Calu3 (cell line): ENCODE measurements around the gene CCR6. TPM values are rescaled to one million over a fixed set of nuclear protein-coding genes. Genes with fewer than 3 reads are reported as not detected.

Experiments used
- BruUV-seq: library from RNA; stranded (reverse); fragments of 400-500 nt; replicated peaks from 2 replicates; lab custom pipeline; 2021; lab: Mats Ljungman, UMichigan
- CTCF ChIA-PET: fragments of 300-600 bp; sonication (Branson Sonifier 250); formaldehyde crosslinking; loops from one replicate; lab custom pipeline; 2022; ENCODE audit warnings: antibody characterized with exemption; lab: Charles Lee
- DNase-seq: peaks from one replicate; pipeline ENCODE4 v3.0.0; 2022
- H3K27ac Mint-ChIP-seq: one replicate; pipeline ENCODE4 v1.8.0; 2022; ENCODE audit warnings: mixed read lengths; ENCODE audit not compliant: unreplicated experiment
- H3K27me3 Mint-ChIP-seq: one replicate; pipeline ENCODE4 v1.8.0; 2022; ENCODE audit warnings: mixed read lengths; ENCODE audit not compliant: unreplicated experiment
- H3K36me3 Mint-ChIP-seq: one replicate; pipeline ENCODE4 v1.8.0; 2022; ENCODE audit warnings: mild to moderate bottlenecking, moderate library complexity, mixed read lengths; ENCODE audit not compliant: insufficient read depth, unreplicated experiment
- H3K4me1 Mint-ChIP-seq: one replicate; pipeline ENCODE4 v1.8.0; 2022; ENCODE audit warnings: mild to moderate bottlenecking, low read depth, mixed read lengths; ENCODE audit not compliant: unreplicated experiment
- H3K4me3 Mint-ChIP-seq: one replicate; pipeline ENCODE4 v1.8.0; 2022; ENCODE audit warnings: mild to moderate bottlenecking, low read depth, moderate library complexity, mixed read lengths; ENCODE audit not compliant: unreplicated experiment
- H3K9me3 Mint-ChIP-seq: one replicate; pipeline ENCODE4 v1.8.0; 2022; ENCODE audit warnings: low read depth, mixed read lengths; ENCODE audit not compliant: unreplicated experiment
- intact Hi-C: fragments of 100-400 bp; cut with micrococcal nuclease; formaldehyde crosslinking; loops from one replicate; pipeline ENCODE4 v1.10.0; 2022; ENCODE audit not compliant: unreplicated experiment
- total RNA-seq: library from RNA; stranded (reverse); gene quantifications from 2 replicates; pipeline ENCODE4 v1.2.3, GENCODE V29; 2022
- TF ChIP-seq, protein P1 (sequence below): fragments of 200-600 bp; IDR thresholded peaks from one replicate; pipeline ENCODE4 v1.8.0; 2022; ENCODE audit warnings: antibody characterized with exemption; ENCODE audit not compliant: unreplicated experiment

Gene CCR6
- total RNA-seq, 1 experiment from 2014 or later: not detected

DNA sequence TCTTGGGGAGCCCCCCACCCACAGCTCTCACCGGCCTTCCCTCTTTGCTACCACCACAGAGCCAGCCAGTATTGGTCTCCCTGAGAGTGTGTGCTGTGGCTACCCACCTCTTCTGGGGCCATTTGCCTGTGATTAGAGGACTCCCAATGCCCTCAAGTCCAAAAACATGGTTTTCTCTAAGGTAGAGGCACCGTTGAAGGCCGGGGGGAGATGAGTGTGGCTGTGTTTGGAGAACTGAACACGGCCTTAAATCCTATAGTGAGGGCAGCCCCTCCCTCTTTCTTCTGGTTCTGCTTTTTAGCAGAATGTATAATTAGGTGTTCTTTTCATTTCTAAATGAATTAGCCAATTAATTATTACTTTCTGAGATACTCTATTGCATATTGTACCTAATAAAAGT, 2.5 kb downstream of the CCR6 start:
- Mint-ChIP-seq H3K27ac (no peak overlapping the region), H3K4me1 (no peaks in the 10 kb centered on the region), H3K4me3 (no peak overlapping the region), H3K36me3 (no peaks in the 10 kb centered on the region), H3K27me3 (peaks cover 55% of the 10 kb centered on the region), H3K9me3 (no peaks in the 10 kb centered on the region)
- DNase-seq: no peak
- CTCF ChIA-PET: no interaction called here
- intact Hi-C loops: no loop called here
- no TSS peak for BruUV-seq
- TF ChIP-seq, protein P1, sequence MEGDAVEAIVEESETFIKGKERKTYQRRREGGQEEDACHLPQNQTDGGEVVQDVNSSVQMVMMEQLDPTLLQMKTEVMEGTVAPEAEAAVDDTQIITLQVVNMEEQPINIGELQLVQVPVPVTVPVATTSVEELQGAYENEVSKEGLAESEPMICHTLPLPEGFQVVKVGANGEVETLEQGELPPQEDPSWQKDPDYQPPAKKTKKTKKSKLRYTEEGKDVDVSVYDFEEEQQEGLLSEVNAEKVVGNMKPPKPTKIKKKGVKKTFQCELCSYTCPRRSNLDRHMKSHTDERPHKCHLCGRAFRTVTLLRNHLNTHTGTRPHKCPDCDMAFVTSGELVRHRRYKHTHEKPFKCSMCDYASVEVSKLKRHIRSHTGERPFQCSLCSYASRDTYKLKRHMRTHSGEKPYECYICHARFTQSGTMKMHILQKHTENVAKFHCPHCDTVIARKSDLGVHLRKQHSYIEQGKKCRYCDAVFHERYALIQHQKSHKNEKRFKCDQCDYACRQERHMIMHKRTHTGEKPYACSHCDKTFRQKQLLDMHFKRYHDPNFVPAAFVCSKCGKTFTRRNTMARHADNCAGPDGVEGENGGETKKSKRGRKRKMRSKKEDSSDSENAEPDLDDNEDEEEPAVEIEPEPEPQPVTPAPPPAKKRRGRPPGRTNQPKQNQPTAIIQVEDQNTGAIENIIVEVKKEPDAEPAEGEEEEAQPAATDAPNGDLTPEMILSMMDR: no peak

GRCh38 chr6:167125855-167126349, 3.0 kb downstream of the CCR6 start:
- Mint-ChIP-seq H3K4me1 (no peaks in the 10 kb centered on the region), H3K27me3 (peaks cover 57% of the 10 kb centered on the region), H3K9me3 (no peaks in the 10 kb centered on the region), H3K27ac (no peak overlapping the region), H3K4me3 (no peak overlapping the region), H3K36me3 (no peaks in the 10 kb centered on the region)
- no peak for DNase-seq
- CTCF ChIA-PET: no interaction called here
- BruUV-seq: no TSS peak
- TF ChIP-seq, protein P1: no peak
- intact Hi-C loops: no loop called here

DNA sequence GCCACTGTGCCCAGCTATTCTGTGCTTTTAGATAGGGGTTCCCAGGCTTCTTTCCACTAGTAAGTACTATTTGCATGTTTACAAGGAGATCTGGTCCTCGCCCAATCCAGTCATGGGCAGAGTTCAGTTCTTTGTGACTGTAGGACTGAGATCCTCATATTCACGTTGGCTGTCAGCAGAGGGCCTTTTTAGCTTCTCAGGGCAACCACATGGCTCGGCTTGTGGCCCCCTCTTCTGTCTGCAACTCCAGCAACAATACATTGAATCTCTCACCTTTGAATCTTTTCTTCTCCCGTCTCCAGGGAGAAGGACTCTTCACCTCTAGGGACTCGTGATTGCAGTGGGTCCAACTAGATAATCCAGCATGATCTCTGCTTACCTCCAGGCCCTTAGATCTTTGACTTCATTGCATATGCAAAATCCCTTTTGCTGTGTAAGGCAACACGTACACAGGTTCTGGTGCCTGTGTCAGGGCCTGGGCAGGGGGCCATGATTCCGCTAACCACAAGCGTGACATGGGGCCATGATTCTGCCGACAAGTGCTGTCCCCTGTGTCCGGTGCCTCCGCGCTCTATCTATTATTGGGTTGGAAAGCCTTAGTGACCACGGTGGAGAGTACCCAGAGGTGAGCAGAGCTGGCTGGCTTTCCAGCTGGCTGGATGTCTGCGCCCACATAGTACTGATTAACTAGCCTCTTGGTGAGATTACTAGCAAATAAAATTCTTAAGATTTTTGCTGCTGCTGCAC, 5.1 kb downstream of the CCR6 start:
- DNase-seq: no peak
- intact Hi-C loops: no loop called here
- Mint-ChIP-seq H3K27ac (no peak overlapping the region), H3K4me1 (no peaks in the 10 kb centered on the region), H3K27me3 (peaks cover 57% of the 10 kb centered on the region), H3K36me3 (peaks cover 3% of the 10 kb centered on the region), H3K4me3 (no peak overlapping the region), H3K9me3 (no peaks in the 10 kb centered on the region)
- CTCF ChIA-PET: interaction anchor here (1.8 kb wide), 1 partner anchor 14 kb away, joined by 5 read pairs; no protein-coding TSS in a partner anchor
- no TSS peak for BruUV-seq
- TF ChIP-seq, protein P1: no peak

- H3K27ac Mint-ChIP-seq: no peak overlapping the region
- peaks cover 50% of the 10 kb centered on the region for H3K27me3 Mint-ChIP-seq
- CTCF ChIA-PET: interaction anchor here (1.8 kb wide), 1 partner anchor 13 kb away, joined by 5 read pairs; no protein-coding TSS in a partner anchor
- no peaks in the 10 kb centered on the region for H3K9me3 Mint-ChIP-seq
- BruUV-seq: no TSS peak
- no peaks in the 10 kb centered on the region for H3K4me1 Mint-ChIP-seq
- TF ChIP-seq, protein P1: no peak
- H3K4me3 Mint-ChIP-seq: no peak overlapping the region
- intact Hi-C loops: no loop called here
- H3K36me3 Mint-ChIP-seq: peaks cover 3% of the 10 kb centered on the region
- no peak for DNase-seq
These were observed 6.3 kb downstream of the CCR6 start for GRCh38 chr6:167129159-167129558.
